HCEC 1CT (cell line): Measurements from ENCODE around the gene ITGA4.
A peak's percentile ranks its signal among the peaks of the same experiment; 100 is the strongest.

Source experiments
- DNase-seq: peaks from one replicate; pipeline ENCODE4 v3.0.0-alpha.2; 2017

Gene ITGA4

DNA sequence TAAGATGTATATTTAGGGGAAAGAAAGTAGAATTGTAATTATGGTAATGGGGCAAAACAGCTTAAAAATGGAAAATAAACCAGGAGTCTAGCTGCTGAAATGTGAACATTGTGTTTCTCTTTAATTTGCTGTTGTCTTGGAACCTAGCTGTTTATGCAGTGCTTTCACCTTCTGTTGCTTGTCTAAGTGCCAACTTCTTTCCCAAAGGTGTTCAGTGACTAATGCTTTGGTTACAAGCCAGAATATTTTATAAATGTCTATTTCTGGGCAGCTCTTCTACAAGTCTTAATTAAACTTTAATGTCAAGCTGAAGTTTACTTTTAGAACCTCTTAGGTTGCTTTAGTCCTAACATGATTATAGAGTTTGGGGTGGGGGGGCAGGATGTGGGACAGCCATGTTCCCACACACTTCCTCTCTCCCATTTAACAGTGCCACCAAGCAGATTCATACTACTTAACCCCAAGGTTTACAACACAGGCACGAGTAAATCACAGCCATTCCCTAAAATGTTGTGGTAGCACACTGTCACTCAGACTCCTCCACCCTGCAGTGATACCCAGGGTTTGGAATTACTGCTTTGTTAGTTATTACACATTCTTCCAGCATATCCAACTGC lies 60.6 kb downstream of the ITGA4 start:
- DNase-seq, result no peak

DNA sequence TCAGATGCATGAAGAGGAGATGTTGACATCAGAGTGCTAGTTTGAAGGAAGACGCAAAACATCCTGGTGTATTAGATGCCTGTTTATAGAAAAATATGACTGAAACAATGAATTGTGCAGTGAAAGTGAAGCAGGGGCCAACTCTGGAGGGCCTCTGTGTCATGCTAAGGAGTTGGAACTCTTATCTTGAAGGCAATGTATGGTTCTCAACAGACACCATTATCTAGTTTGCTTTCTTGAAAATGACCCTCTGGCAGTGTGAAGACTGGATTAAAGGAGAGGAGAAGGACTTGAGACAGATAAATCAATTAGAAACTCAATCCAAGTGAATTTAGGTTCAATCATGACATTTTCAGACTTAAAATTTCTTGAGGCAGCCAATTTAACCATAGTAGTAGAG lies 63.1 kb downstream of the ITGA4 start:
- no peak for DNase-seq

DNA sequence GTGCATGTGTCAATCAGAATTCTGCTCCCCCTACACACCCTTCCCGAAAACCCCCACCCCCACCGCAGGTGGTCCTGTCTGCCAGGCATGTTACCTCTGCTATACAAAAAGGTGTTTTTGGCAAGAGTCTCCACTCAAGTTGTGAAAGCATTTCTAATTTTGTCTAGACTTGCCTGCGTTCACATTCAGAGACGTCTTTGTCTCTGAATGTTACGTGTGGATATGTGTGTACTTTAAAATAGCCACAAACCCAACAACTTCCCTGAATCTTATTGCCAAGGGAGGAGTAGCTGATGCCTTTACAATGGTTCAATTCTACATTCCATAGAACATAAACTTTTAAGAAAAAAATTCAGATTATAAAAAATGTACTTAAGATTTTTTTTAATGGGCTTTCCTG lies 66.6 kb downstream of the ITGA4 start:
- DNase-seq, result no peak

DNA sequence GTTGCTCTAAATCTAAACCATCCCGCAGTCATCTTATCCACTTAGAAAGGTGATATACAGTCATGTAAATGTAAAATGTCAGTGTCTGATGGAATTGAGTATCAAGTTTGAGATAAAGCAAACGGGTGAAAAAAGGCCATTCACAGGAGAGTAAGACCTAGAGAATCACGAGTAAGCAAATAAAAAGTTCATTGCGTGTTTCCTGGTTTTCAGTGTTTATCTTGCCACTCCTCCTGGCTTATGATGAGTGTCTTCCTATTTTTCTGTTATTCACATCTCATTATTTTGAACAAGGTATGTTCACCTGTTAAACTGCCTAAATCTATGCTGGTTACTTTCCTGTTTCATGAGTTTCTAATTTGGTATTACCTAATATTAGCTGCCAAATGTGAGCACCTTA lies 68.8 kb downstream of the ITGA4 start:
- DNase-seq, result no peak

DNA sequence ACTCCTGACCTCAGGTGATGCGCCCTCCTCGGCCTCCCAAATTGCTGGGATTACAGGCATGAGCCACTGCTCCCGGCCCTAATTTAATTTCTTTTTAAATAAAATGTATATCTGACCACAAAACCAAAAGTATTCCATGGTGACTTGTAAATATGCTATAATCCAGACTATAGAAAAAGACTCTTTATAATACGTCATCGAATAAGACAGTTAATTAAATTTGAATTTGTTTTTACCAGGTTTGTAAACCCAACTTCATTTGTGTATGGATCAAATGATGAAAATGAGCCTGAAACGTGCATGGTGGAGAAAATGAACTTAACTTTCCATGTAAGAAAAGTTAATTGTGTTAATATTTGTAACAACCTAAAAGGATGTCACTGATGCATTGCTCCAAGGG lies 69.9 kb downstream of the ITGA4 start:
- no peak for DNase-seq

DNA sequence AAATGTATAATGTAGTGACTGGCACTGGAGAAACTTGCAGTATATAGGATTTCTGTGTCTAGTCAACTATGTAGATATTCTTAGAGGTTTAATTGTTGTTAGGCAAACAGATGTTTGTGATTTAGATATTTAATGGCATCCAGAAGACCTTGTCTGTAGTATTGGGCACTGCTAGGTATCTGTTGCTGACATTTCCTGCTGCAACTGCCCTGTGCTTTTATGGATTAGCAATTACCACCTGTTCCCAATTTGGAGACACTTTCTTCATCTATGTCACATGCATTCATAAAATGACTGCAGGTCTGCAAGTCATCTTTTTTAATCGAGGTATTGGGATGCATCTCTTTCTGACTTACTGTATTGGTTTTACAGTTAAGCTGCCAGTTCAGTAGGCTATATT lies 71.3 kb downstream of the ITGA4 start:
- DNase-seq, result no peak

DNA sequence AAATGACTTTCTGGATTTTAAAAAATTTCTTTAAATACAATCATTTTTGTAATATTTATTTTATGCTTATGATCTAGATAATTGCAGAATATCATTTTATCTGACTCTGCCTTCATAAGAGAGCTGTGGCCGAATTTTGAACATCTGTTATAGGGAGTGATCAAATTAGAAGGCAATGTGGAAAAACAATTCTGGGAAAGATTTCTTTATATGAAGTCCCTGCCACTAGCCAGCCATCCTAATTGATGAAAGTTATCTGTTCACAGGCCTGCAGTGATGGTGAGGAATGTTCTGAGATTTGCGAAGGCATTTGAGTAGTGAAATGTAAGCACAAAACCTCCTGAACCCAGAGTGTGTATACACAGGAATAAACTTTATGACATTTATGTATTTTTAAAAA lies 79.5 kb downstream of the ITGA4 start:
- DNase-seq, result no peak

DNA sequence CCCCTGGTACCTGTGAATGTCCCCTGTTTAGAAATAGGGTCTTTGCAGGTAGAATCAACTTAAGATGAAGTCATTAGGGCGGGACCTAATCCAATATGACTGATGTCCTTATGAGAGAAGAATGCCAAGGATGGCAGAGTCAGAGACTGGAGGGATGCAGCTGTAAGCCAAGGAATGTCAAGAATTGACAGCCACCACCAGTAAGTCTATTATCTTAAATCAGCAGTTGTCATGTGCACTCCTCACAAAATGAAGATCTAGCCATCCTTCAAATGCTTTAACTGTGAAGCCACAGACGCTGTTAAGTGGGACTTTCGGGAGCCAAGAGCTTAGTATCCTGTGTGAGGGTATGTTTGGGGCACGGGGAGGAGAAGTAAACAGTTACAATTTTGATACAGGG lies 83.2 kb downstream of the ITGA4 start:
- no peak for DNase-seq

DNA sequence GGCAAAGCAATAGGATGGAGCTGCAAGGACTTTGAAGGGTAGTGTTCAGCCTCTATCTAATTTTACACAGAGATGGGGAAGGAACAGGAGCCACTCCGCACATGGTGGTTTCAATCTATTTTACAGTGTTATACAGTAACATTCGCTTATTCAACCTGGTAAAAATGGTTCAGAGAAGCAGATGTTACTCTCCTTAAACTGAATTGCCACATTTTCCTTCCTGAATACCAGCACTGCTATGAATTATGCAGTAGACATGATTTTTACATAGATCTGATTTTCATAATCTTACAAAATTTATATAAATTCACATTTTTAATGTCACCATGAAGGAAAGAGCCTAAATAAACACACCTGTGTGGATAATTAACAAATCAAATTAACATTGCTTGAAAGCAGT lies 85.0 kb downstream of the ITGA4 start:
- DNase-seq, result no peak

DNA sequence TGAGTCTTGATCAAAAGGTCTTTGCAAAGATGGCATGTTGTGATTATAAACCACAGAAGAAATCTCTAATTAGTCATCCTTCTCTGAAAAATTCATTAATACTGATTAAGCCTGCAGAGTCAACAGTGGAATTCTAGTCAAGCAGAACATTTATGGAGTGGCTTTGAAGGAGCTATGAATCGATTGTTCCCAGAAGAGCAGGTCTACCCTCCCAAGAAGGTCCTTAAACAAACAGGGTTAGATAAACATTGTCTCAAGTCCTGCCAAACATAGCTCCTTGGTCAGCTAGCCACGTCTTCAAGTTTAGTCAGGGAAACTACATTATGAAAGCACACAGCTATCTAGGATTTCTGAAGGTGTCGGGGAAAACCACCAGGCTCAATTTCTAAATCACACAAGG lies 88.9 kb downstream of the ITGA4 start:
- DNase-seq, result peak; percentile 21

DNA sequence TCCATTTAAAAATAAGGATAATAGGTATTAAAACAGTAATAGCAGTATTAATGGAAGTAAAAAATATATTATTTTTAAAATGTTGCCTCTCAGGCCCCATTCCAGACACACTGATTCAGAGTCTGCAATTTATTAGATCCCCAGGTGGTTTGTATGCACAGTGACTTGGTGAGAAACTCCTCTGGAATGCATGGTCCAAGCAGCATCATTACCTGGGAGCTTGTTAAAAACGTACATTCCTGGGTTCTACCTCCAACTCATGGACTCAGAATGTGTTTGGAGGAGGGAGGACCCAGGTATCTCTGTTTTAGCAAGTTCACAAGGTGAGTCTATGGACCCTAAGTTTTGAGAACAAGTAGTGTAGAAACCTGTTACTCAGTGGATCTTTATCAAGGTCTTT lies 95.6 kb downstream of the ITGA4 start:
- no peak for DNase-seq

DNA sequence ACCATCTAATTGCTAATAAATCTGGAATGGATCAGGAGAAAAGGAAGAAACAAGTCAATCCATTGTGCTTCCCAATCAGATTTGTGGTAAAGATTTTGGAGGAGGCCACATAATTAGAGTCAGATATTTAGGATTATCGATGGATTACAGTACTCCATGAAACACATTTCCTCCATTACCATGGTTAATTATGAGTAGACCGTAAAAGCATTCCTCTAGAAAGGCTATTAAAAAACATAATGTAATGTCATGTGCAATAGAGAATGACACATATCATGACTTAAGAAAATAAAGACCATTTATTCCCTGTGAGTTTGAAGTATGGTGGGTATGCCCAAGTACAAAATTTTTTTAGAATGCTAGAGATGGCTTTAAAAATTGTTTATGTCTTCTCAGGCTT lies 96.1 kb downstream of the ITGA4 start:
- DNase-seq, result no peak

DNA sequence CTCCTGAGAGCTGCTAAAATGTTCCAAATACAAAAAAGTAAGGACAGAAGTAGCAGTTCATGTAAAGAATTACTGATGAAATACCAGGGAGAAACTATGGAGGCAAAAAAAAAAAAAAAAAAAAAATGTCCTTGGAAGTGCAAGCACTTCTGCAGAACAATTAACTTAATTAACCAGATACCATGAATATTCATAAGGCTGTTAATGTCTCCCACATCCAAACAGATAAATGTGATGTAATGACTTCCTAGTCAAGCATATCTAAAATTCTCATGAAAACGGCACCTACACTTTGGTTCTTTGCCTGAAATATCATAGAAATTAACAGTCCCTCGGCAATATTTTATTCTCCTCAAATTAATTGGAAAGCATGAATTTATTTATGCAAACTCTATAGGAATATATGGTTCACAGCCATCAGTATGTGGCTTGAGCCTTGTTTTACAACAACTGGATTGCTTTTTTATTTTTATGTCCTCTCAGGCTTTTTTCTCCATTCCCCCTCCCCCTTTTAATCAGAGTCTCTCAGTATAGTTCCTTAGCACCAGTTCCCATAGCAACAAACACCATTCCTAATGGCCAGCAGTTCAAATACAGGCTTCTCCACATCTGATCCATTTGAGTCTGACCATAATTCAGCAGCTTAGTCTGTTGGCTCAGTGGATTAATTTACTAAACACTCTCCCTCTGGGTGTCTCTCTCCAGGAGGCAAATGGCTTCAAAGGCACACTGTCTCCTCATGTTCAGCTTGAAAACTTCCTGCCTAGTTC lies 97.1 kb downstream of the ITGA4 start:
- no peak for DNase-seq

DNA sequence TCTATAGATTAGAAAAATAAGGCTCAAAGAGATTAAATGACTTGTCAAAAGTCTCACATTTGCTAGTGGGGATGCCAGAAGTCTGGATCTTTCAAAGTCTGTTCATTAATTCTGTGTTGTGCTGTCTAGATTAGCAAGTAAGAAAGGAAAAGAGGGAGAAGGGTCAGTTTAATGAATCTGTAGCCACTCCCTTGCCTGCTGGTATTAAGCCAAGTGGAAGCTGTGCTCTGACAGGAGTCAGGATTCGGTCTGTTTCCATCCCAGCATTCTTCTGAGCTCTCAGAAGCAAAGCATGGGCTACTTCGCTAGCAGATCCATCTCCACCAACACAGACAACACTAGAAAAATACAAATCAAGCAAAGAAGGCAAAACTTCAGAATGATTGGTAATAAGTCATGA lies 101.2 kb downstream of the ITGA4 start:
- no peak for DNase-seq

DNA sequence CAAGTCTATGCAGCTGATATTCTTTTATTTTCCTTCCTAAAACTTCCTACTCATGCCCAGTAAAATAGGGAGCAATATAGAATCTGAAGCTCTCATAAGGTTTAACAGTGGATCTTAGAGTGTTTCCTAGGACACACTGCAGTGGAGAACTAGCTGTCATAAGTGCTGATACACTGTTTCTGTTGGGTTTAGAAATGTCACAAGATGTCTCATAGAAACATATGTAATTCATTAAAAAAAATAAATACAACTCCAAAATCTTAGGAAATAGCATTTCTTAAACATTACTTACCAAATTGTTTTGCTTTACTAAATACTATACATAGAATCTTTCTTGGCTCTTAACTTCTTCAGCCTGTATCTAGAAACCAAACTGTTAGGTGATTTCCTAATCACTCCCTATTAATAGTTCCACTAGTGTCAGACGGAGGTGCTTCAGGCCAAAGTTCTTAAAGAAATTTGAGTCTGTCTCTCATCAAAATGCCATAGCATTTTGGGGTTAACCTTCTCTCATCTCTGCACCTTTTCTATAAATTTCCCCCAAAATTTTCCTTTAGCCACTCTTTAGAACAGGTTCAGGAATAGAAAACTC lies 106.0 kb downstream of the ITGA4 start:
- DNase-seq, result peak; percentile 44

DNA sequence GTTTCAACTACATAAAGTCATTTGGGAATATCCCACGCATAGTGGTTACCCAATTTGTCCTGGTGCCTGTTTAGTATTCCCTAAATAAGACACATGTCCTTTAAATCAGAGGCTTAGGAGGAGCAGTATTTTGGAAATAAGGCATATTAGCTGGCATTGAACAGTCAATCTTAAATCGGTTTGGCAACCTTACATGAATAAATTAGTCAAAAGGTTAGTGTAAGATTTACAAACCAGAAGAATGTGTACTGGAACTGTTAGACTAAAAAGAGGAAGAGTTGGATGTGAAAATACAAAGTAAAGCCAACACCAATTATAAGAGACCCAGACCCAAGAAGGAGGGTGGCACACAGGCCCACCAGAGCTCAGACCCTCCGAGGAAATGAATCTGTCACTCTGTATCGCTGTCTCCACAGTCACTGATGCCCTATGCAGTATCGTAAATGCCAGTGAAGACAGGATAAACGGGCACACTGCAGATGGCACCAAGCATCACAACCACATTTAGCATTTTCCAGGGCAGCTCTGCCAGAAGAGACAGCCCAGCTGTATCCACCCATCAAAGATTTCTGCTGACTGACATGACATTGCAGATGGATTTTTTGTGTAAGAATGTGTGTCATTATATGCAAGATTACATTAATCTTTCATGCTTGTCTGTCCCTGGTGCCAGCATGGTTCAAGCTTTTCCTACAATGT lies 109.3 kb downstream of the ITGA4 start:
- DNase-seq, result no peak

DNA sequence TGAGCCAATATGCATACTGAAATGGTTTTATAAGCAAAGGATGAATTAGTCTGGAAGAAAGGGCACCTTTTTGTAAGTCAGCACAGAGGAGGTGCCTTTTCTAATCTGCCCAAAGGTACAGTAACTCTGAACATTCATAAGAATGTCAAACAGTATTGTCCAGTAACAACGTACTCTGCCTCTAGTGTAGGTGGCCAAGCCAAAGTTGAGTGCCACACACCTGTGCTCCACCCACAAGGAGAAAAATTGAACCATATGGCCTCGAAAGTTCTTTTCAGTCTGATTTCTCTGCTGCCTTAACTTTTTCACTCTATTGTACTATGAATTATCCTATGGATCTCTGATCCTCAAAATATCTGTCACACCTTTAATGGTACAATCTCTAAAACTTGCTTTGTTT lies 112.9 kb downstream of the ITGA4 start:
- no peak for DNase-seq

DNA sequence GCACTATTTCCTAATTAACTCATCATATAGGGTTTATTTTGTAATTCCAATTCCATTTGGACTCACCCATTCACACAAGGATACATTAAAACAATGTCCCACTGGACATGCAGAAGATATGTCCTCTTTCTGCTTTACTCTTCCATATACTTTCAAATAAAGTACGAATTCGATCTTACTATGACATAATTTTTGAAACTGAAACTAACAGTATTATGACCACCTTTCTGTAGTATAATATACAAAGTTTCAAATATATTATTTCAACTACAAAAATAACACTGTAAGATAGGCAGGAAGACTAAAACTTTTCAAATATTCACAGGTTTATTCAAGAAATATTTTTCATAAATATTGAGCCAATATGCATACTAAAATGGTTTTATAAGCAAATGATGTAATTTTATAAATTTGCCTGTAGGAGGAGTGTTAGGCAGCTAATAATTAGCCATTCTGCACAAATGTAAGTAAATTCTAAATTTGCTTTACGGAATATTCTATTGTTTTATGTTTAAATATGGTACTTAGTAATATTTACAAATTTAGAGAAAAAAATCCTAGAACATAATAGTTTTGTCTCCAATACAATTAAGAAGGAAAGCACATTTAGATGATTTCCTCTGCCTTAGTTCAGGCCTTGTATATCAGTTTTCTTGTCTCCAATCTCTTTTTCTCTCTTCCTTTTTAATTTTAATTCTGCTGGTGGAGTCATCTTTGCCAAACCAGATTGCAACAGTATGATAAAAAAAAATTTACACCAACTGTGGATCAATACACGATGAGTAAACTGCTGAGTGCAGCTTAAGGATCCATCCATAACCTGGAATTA lies 113.9 kb downstream of the ITGA4 start:
- DNase-seq, result peak; percentile 23

DNA sequence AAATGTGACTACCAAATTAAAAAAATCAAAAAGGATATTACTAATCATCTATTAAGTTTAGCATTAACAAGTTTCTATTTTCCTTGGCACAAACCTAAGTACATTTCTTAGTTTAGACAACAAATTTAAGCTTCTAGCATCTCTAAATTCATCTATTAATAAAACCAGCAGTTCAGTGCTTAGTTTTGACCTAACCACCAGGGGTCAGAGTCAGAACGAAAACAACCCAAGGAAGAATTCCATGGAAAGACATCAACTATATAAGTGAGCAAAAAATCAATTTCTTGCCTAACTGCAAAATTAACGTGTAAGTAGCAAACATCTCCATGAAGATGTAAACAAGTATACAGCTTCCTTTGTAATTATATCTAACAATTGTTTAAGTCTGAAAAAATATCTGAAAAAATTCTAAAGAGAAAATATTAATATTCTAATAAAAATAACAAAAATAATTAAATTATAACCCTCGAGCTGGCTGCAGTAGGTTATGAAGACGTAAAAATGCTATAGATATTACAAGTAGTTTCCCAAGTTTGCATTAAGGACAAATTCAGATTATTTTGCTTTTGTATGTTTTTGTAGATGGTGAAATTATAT lies 116.1 kb downstream of the ITGA4 start:
- DNase-seq, result peak; percentile 47

DNA sequence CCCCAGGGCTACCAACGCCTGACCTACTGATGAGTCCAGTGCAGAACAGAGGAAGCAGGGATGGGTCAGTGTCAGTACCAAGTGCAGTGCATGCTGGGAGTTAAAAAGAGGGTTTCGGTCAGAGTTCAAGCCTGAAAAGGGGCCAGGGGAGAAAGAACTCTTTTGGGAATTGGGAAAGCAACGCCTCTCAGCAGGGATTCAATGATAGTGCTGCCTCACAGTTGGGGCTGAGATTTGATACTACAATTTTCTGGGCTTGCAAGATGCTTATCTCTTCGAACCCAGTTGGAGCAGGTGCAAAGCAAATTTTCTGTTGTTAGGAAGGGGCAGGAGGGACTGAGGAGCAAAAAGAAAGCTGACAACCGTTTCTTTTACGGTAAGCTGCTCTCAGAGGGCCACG lies 117.1 kb downstream of the ITGA4 start:
- DNase-seq, result no peak

DNA sequence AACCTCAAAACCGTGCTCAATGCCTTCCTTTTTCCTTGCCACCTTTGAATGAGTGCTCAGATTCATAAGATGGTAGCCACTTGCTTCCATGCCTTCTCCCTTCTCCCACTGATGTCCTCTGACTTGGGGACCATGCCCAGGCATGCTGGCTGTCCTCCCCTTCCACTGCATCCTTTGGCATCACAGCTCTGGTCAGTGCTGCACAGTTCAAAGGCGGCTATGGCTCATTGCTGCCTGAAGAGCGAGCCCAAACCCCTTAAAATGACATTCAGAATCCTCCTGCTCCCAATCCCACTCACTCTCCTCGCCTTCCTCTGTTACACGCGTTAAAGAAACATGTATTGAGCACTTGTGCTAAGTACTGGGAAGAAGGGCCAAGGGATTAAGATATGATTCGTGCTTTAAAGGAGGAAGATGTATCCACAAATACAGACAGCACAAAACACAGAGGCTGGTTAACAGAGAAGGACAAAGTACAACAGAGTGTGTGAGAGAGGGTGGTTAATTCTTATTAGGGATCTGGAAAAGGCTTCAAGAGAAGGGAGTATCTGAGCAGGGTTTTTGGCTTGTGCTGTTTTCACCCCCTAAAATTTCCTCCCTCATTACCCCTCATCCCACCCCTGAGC lies 118.0 kb downstream of the ITGA4 start:
- DNase-seq, result no peak

DNA sequence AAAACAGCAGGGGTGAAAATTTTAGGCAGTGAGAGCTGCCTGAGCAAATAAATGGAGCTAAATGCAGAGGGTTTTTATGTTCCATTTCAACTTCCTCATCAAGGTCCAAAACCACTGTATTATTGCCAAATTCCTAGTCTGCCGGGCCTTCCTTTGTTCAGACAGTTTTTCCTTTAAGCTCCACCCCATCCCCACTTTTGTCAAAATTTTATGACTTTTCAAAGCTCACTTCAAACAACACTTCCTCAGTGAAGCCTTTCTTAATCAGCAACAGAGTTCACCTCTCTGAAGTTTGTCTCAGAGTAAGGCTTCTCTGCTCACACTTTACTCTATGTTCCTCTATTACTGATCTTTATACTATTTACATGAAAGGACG lies 118.5 kb downstream of the ITGA4 start:
- no peak for DNase-seq
